ENCODE data around the gene TBC1D2B. TPM values are rescaled to one million over a fixed set of nuclear protein-coding genes. Genes with fewer than 3 reads are reported as not detected.

TBC1D2B gene
- total and polyA plus RNA-seq, 2 of the 4 experiments (the other 2 are of a cell fraction): 17.7 to 28.3 TPM

DNA sequence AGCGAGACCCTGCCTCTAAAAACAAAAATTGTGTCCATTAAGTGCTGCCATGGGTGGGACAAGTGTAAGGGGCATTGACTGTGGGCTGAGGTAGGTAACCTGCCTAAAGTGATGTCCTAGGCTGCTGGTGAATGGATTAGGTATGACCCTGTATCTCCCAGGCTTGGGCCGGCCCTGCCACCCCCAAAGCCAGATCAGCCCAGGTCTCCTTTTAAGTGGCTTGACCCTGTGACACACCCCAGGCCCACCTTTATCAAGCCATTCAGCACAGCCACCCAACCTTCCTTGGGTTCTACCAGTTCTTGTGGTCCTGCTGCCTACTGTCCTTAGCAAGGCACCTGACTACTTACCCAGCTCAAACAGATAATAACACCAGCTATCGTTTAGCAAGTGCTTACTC, 35.0 kb upstream of the TBC1D2B start:
- CTCF ChIA-PET: interaction anchor here (0.6 to 2.0 kb wide), 9 partner anchors 11 to 411 kb away, joined by 3 to 7 read pairs (median 4); no protein-coding TSS in a partner anchor
- ATAC-seq (ENCODE audit: low read depth) (no peak), DNase-seq (no peak)
- Histone ChIP-seq H2BK15ac (ENCODE audit: low read depth, low read length) (no peak overlapping the region), H3K56ac (ENCODE audit: extremely low read depth, insufficient read depth, low read length) (no peak overlapping the region), H3K23ac (ENCODE audit: low read depth, low read length) (no peak overlapping the region), H3K36me3 (ENCODE audit: control insufficient read depth, insufficient read depth, low read length) (no peaks in the 10 kb centered on the region), H4K5ac (ENCODE audit: low read depth, low read length) (no peak overlapping the region), H3K4me1 (ENCODE audit: control insufficient read depth, insufficient read depth, low read length) (peaks cover 2% of the 10 kb centered on the region; the same call in 1 of the 2 replicates), H3K14ac (replicated peaks; ENCODE audit: low read depth, low read length) (no peak overlapping the region), H3K79me1 (ENCODE audit: low read depth in 1 of 2, low read length in 2 of 2) (no peaks in the 10 kb centered on the region), H3K27ac (ENCODE audit: insufficient read depth, low read length) (no peak overlapping the region), H3K9me1 (ENCODE audit: insufficient read depth, low read length) (no peaks in the 10 kb centered on the region), H3K4me2 (ENCODE audit: low read depth, low read length) (no peak overlapping the region), H3K27me3 (ENCODE audit: control insufficient read depth, insufficient read depth, low read length) (no peaks in the 10 kb centered on the region; the same call in 1 of the 2 replicates), H2AFZ (replicated peaks; ENCODE audit: low read length, poor library complexity) (no peak overlapping the region), H2BK120ac (ENCODE audit: low read depth, low read length) (no peak overlapping the region), H2AK9ac (replicated peaks; ENCODE audit: low read depth, low read length, poor library complexity) (no peak overlapping the region), H3K4ac (ENCODE audit: low read depth, low read length) (no peak overlapping the region), H3K9ac (ENCODE audit: low read depth, low read length) (no peak overlapping the region), H4K91ac (ENCODE audit: insufficient read depth, low read depth, low read length) (no peak overlapping the region), H3K18ac (ENCODE audit: low read depth, low read length) (no peak overlapping the region), H2BK20ac (ENCODE audit: low read depth, low read length) (no peak overlapping the region), H4K20me1 (ENCODE audit: insufficient read depth, low read length) (peaks cover 11% of the 10 kb centered on the region; the same call in 1 of the 2 replicates), H4K8ac (ENCODE audit: low read depth in 2 of 2, low read length in 2 of 2) (no peak overlapping the region), H2AK5ac (ENCODE audit: low read depth, low read length) (no peak overlapping the region), H2BK5ac (ENCODE audit: low read depth, low read length, poor library complexity, severe bottlenecking) (no peak overlapping the region), H3K9me3 (ENCODE audit: control insufficient read depth, insufficient read depth, low read length) (no peaks in the 10 kb centered on the region), H3K4me3 (ENCODE audit: insufficient read depth, low read depth, low read length) (no peak overlapping the region)
- BruUV-seq (replicated peaks): no TSS peak
- intact Hi-C loops (cut with micrococcal nuclease): no loop called here
- in situ Hi-C loops (cut with MboI; ENCODE audit: low sequenced_read_pairs): loop anchor here (10.0 kb wide), 2 partner anchors 122 to 312 kb away; partner anchors contain the start of gene ACSBG1
- WGBS, 2 experiments (ENCODE audit: extremely low coverage in 2 of 2, insufficient read length in 1 of 2): no CpG with 5 or more reads among the region's 3 CpGs
- dilution Hi-C loops (cut with HindIII; ENCODE audit: low sequenced_read_pairs, unreplicated experiment): no loop called here
- TF ChIP-seq MXI1 (IDR thresholded peaks at IDR 0.05; ENCODE audit: borderline replicate concordance, low read depth, low read length) (no peak), CEBPB (IDR thresholded peaks at IDR 0.05; ENCODE audit: low read depth, low read length) (no peak), CHD1 (IDR thresholded peaks at IDR 0.05; ENCODE audit: low read depth, low read length) (no peak), BHLHE40 (IDR thresholded peaks at IDR 0.05; ENCODE audit: low read depth, low read length) (no peak), POLR2A (IDR thresholded peaks at IDR 0.05; ENCODE audit: low read depth, low read length) (no peak), MAFK (IDR thresholded peaks at IDR 0.05; ENCODE audit: low read depth, low read length) (no peak), NFE2L2 (IDR thresholded peaks at IDR 0.05; ENCODE audit: low read depth, low read length) (no peak)
- POLR2A ChIA-PET (ENCODE audit: unreplicated experiment): interaction anchor here (1.0 kb wide), 1 partner anchor 187 kb away, joined by 4 read pairs; the partner anchor contains the start of gene SKIC8

Measured in IMR-90 (cell line).